ENCODE data around the gene PRDM16. TPM values are rescaled to one million over a fixed set of nuclear protein-coding genes. Genes with fewer than 3 reads are reported as not detected.

The PRDM16 gene
- total RNA-seq, 4 donors from 2014 or later, result 15.7 to 54.3 (median 27.6) TPM

DNA sequence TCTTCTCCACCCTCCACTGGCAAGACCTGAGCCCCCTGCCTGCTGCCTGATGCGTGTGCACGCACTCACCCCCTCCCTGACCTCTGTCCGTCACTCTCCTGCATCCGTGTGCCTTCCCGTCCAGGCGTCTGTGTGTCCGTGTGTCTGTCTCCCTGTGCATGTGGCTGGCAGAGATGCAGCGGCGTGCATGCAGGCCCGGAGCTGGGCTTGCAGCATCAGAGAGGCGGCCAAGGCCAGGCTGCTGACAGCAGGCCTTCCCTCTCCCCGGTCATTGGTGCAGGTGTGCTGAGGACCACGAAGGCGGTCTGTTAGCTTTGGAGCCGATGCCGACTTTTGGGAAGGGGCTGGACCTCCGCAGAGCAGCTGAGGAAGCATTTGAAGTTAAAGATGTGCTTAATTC lies 362.7 kb downstream of the PRDM16 start:
- TF ChIP-seq POLR2A (IDR thresholded peaks at IDR 0.05), result no peak
- TF ChIP-seq, protein P1, sequence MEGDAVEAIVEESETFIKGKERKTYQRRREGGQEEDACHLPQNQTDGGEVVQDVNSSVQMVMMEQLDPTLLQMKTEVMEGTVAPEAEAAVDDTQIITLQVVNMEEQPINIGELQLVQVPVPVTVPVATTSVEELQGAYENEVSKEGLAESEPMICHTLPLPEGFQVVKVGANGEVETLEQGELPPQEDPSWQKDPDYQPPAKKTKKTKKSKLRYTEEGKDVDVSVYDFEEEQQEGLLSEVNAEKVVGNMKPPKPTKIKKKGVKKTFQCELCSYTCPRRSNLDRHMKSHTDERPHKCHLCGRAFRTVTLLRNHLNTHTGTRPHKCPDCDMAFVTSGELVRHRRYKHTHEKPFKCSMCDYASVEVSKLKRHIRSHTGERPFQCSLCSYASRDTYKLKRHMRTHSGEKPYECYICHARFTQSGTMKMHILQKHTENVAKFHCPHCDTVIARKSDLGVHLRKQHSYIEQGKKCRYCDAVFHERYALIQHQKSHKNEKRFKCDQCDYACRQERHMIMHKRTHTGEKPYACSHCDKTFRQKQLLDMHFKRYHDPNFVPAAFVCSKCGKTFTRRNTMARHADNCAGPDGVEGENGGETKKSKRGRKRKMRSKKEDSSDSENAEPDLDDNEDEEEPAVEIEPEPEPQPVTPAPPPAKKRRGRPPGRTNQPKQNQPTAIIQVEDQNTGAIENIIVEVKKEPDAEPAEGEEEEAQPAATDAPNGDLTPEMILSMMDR (IDR thresholded peaks at IDR 0.05), result no peak
- H3K9me3 ChIP-seq, result no peaks in the 10 kb centered on the region
- peaks cover 15 to 16% of the 10 kb centered on the region in 2 donors for H3K36me3 ChIP-seq
- H3K4me1 ChIP-seq, result no peaks in the 10 kb centered on the region
- H3K4me3 ChIP-seq (replicated peaks in 1 of 3), result no peak overlapping the region
- no peaks in the 10 kb centered on the region for H3K27me3 ChIP-seq
- no peak overlapping the region for H3K27ac ChIP-seq
- intact Hi-C loops (cut with DNase I), result no loop called here
- DNase-seq, result no peak
- WGBS, 2 donors, result 86 to 90% methylated on average over 17 of the region's 17 CpGs

DNA sequence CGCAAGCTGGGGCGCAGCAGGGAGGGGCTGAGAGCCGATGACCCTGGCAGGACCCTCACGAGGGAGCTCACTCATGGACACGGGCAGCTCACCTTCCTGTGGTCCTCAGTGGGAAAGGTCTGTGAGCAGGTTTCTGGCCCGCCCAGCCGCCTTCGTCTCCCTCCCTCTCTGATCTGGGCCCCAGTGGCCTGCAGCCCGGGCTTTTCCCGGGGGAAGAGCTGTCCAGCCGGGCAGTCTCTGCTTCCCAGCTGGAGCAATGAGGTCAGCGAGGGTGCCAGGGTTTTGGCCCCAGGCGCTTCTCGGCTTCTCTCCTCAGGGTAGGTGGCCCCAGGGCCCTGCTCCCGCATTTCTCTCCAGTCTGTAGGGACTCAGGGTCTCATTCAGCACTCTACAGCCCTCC lies 363.3 kb downstream of the PRDM16 start:
- H3K27me3 ChIP-seq, result no peaks in the 10 kb centered on the region
- H3K4me1 ChIP-seq, result no peaks in the 10 kb centered on the region
- H3K27ac ChIP-seq, result no peak overlapping the region
- no peak for DNase-seq
- H3K36me3 ChIP-seq, result peaks cover 11 to 15% of the 10 kb centered on the region in 2 donors
- intact Hi-C loops (cut with DNase I), result no loop called here
- no peaks in the 10 kb centered on the region for H3K9me3 ChIP-seq
- H3K4me3 ChIP-seq (replicated peaks in 1 of 3), result no peak overlapping the region
- no peak for TF ChIP-seq POLR2A (IDR thresholded peaks at IDR 0.05)
- TF ChIP-seq, protein P1 (IDR thresholded peaks at IDR 0.05), result no peak
- WGBS, 2 donors, result 79 to 86% methylated on average over 8 to 9 of the region's 15 CpGs

DNA sequence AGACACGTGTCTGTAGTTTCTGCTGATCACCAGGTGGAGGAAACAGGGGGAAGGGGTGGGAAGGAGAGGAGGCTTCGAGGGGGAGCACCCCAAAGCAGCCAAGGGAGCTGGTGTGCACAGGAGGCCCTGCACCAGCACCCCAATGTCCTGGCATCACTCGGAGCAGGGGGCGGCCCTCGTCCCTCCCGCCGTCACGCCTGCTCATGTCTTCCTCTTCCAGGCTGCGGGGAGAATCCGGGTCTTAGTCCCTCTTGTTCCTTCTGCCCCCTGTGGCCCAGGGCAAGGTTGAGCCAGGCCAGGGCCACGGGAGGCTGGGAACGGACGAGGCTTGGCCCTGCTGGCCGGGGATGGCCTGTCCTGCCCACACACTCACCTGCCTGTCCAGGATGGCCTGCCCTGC lies 364.1 kb downstream of the PRDM16 start:
- 89 to 93% methylated on average over 7 to 14 of the region's 14 CpGs for WGBS, 2 donors
- no peak for TF ChIP-seq POLR2A (IDR thresholded peaks at IDR 0.05)
- TF ChIP-seq, protein P1 (IDR thresholded peaks at IDR 0.05), result no peak
- Histone ChIP-seq H3K4me1 (no peaks in the 10 kb centered on the region), H3K4me3 (replicated peaks in 1 of 3) (no peak overlapping the region), H3K27ac (no peak overlapping the region), H3K36me3 (peaks cover 7 to 15% of the 10 kb centered on the region in 2 donors), H3K9me3 (no peaks in the 10 kb centered on the region), H3K27me3 (no peaks in the 10 kb centered on the region)
- intact Hi-C loops (cut with DNase I), result no loop called here
- no peak for DNase-seq

DNA sequence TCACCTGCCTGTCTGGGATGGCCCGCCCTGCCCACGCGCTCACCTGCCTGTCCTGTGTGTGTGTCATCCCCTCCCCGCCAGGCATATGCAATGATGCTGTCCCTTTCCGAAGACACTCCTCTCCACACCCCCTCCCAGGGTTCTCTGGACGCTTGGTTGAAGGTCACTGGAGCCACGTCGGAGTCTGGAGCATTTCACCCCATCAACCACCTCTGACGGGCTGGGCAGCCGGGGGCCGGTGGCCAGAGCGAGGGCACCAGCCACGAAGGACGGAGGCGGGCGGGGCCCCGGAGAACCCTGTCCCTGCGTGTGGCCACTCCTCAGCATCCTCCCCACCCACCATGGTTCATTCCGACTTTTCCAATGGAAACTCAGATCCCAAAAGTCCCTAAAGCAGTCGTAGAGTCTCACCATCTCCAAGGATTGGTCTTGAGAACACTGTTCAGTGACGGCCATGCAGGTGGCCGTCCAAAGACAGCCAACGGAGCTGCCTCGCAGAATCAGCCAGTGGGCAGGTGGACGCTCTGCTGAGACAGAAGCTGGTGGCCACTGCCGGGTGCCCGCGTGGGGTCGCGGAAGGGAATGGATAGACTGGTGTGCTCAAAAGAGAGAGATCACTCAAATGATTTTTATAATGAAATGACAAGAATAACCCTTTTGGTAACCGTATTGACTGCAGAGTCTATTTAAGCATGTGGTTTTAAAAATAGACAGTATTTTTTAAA lies 364.8 kb downstream of the PRDM16 start:
- Histone ChIP-seq H3K9me3 (no peaks in the 10 kb centered on the region), H3K4me1 (no peaks in the 10 kb centered on the region), H3K27ac (no peak overlapping the region), H3K4me3 (replicated peaks in 1 of 3) (no peak overlapping the region), H3K27me3 (no peaks in the 10 kb centered on the region), H3K36me3 (peaks cover 7 to 15% of the 10 kb centered on the region in 2 donors)
- 95 to 97% methylated on average over 29 to 31 of the region's 31 CpGs for WGBS, 2 donors
- intact Hi-C loops (cut with DNase I), result no loop called here
- DNase-seq, result no peak
- TF ChIP-seq, protein P1 (IDR thresholded peaks at IDR 0.05), result no peak
- TF ChIP-seq POLR2A (IDR thresholded peaks at IDR 0.05), result no peak

DNA sequence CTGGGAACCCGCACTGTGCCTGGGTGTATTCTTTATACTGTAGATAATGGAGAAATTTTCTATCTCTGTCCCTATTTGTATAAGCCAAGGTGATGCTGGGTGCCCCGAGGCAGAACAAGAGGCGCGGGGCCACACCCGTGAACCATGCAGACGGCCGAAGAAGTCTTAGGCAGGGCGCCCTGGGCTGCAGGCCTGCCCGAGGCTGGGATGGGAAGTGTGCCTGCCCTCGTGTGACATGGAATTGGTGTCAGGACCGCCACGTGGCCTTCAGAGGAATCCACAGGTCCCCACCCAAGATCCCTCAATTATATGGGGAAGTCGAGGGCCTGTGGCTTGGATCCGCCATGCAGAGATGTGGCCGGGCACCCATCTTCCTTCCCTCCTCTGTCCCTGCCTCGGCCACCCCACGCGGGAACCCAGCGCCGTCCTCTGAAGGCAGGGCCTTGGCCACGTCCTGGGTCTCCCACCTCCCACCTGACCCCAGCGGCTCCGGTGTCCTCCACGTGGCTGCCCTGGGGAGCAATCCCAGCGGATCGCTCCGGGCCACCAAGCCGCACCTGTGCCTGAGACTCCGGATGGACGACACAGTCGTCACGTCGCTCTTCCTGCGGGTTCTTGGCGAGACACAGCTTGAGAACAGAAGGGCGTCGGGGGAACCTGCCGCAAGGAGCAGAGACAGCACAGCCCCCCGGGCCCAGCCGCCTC lies 365.6 kb downstream of the PRDM16 start:
- WGBS, 2 donors, result 92% methylated on average over 30 to 40 of the region's 40 CpGs
- TF ChIP-seq, protein P1 (IDR thresholded peaks at IDR 0.05), result no peak
- no peak for TF ChIP-seq POLR2A (IDR thresholded peaks at IDR 0.05)

More for the DNA sequence above, 365.6 kb downstream of the PRDM16 start:
- H3K27me3 ChIP-seq, result no peaks in the 10 kb centered on the region
- H3K4me1 ChIP-seq, result no peaks in the 10 kb centered on the region
- DNase-seq, result no peak
- no peak overlapping the region for H3K4me3 ChIP-seq (replicated peaks in 1 of 3)
- peaks cover 7 to 11% of the 10 kb centered on the region in 2 donors for H3K36me3 ChIP-seq
- no peak overlapping the region for H3K27ac ChIP-seq
- intact Hi-C loops (cut with DNase I), result no loop called here
- no peaks in the 10 kb centered on the region for H3K9me3 ChIP-seq

Measured in thyroid gland (tissue), 4 donors.